Caco-2 (cell line): ENCODE results near the gene PATZ1. TPM values are rescaled to one million over a fixed set of nuclear protein-coding genes. Genes with fewer than 3 reads are reported as not detected.

Experiments used
- BruUV-seq: library from RNA; stranded (reverse); fragments of 400-500 nt; replicated peaks from 2 replicates; lab custom pipeline; 2021; lab: Mats Ljungman, UMichigan
- CTCF ChIA-PET: fragments of 300-600 bp; sonication (Branson Sonifier 250); formaldehyde crosslinking; loops from one replicate; lab custom pipeline; 2022; ENCODE audit warnings: antibody characterized with exemption; lab: Charles Lee
- POLR2A ChIA-PET: fragments of 300-600 bp; sonication (Branson Sonifier 250); formaldehyde crosslinking; loops from one replicate; lab custom pipeline; 2022; ENCODE audit warnings: antibody characterized with exemption; lab: Charles Lee
- DNase-seq, 2 experiments: peaks; one replicate each; pipeline versions ENCODE4 v3.0.0 to v3.0.0-alpha.2; 2020 to 2022
- H3K27me3 ChIP-seq: replicated peaks from 2 replicates; pipeline ENCODE4 v1.6.0; 2011; ENCODE audit warnings: low read length; ENCODE audit not compliant: control insufficient read depth, insufficient read depth
- H3K36me3 ChIP-seq: 2 replicates; pipeline ENCODE4 v1.5.1; 2011; ENCODE audit warnings: low read length; ENCODE audit not compliant: control insufficient read depth, insufficient read depth
- H3K4me1 ChIP-seq: fragments of 250-450 bp; sonication (Bioruptor Pico); 2 replicates; pipeline ENCODE4 v1.5.1; 2020; ENCODE audit warnings: mild to moderate bottlenecking
- H3K4me3 ChIP-seq: 2 replicates; pipeline ENCODE4 v1.5.1; 2011; ENCODE audit warnings: low read depth, mild to moderate bottlenecking, control low read depth, low read length
- H3K9me3 ChIP-seq: fragments of 250-450 bp; sonication (Bioruptor Pico); 2 replicates; pipeline ENCODE4 v1.5.1; 2020; ENCODE audit warnings: mild to moderate bottlenecking, moderate library complexity
- H3K27ac Mint-ChIP-seq: one replicate; pipeline ENCODE4 v1.8.0; 2022; ENCODE audit warnings: mixed read lengths; ENCODE audit not compliant: unreplicated experiment
- H3K27me3 Mint-ChIP-seq: one replicate; pipeline ENCODE4 v1.8.0; 2022; ENCODE audit warnings: mixed read lengths; ENCODE audit not compliant: insufficient read depth, unreplicated experiment
- H3K36me3 Mint-ChIP-seq: one replicate; pipeline ENCODE4 v1.8.0; 2022; ENCODE audit warnings: mild to moderate bottlenecking, mixed read lengths; ENCODE audit not compliant: insufficient read depth, unreplicated experiment
- H3K4me1 Mint-ChIP-seq: one replicate; pipeline ENCODE4 v1.8.0; 2022; ENCODE audit warnings: low read depth, mixed read lengths; ENCODE audit not compliant: unreplicated experiment
- H3K4me3 Mint-ChIP-seq: one replicate; pipeline ENCODE4 v1.8.0; 2022; ENCODE audit warnings: mild to moderate bottlenecking, moderate library complexity, mixed read lengths; ENCODE audit not compliant: unreplicated experiment
- H3K9me3 Mint-ChIP-seq: one replicate; pipeline ENCODE4 v1.8.0; 2022; ENCODE audit warnings: mixed read lengths; ENCODE audit not compliant: unreplicated experiment
- intact Hi-C: fragments of 100-400 bp; cut with micrococcal nuclease; formaldehyde crosslinking; loops from one replicate; pipeline ENCODE4 v1.10.0; 2022; ENCODE audit not compliant: unreplicated experiment
- total RNA-seq: library from RNA; stranded (reverse); gene quantifications from 2 replicates; pipeline ENCODE4 v1.2.3, GENCODE V29; 2022
- TF ChIP-seq, protein P1 (sequence below), 2 experiments: fragments of 200-600 bp in 1 of 2; IDR thresholded peaks; 1 replicate in 1 of 2; 2 replicates in 1 of 2; pipeline versions ENCODE4 v1.5.1 to v1.8.0; 2011 to 2022; ENCODE audit warnings: antibody characterized with exemption in 1 of 2, control low read depth in 1 of 2, inconsistent platforms in 1 of 2, low read depth in 1 of 2, low read length in 1 of 2, mild to moderate bottlenecking in 1 of 2, moderate library complexity in 1 of 2; ENCODE audit not compliant: insufficient read depth in 1 of 2, severe bottlenecking in 1 of 2, unreplicated experiment in 1 of 2

Gene PATZ1
- total RNA-seq, 1 experiment from 2014 or later = 40.9 TPM

DNA sequence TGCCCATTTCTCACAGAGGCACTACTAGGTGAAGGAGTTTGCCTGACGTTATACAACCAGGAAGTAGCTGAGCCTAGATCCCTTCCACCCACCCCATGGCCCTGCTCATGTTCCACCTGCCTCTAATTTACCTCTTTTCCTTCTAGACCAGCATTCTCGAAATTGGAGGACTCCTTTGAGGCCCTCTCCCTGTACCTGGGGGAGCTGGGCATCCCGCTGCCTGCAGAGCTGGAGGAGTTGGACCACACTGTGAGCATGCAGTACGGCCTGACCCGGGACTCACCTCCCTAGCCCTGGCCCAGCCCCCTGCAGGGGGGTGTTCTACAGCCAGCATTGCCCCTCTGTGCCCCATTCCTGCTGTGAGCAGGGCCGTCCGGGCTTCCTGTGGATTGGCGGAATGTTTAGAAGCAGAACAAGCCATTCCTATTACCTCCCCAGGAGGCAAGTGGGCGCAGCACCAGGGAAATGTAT lies 68.0 kb downstream of the PATZ1 start:
- TF ChIP-seq, protein P1, sequence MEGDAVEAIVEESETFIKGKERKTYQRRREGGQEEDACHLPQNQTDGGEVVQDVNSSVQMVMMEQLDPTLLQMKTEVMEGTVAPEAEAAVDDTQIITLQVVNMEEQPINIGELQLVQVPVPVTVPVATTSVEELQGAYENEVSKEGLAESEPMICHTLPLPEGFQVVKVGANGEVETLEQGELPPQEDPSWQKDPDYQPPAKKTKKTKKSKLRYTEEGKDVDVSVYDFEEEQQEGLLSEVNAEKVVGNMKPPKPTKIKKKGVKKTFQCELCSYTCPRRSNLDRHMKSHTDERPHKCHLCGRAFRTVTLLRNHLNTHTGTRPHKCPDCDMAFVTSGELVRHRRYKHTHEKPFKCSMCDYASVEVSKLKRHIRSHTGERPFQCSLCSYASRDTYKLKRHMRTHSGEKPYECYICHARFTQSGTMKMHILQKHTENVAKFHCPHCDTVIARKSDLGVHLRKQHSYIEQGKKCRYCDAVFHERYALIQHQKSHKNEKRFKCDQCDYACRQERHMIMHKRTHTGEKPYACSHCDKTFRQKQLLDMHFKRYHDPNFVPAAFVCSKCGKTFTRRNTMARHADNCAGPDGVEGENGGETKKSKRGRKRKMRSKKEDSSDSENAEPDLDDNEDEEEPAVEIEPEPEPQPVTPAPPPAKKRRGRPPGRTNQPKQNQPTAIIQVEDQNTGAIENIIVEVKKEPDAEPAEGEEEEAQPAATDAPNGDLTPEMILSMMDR (IDR thresholded peaks at IDR 0.05; ENCODE audit: insufficient read depth in 1 of 2, low read depth in 1 of 2, low read length in 1 of 2, severe bottlenecking in 1 of 2, unreplicated experiment in 1 of 2) = no peak

DNA sequence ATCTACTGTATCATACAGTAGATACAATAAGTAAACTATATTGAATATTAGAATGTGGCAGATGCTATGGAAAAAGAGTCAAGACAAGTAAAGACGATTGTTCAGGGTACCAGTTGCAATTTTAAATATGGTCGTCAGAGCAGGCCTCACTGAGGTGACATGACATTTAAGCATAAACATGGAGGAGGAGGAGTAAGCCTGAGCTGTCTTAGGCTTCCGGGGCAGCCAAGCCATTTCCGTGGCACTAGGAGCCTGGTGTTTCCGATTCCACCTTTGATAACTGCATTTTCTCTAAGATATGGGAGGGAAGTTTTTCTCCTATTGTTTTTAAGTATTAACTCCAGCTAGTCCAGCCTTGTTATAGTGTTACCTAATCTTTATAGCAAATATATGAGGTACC lies 68.4 kb downstream of the PATZ1 start:
- Mint-ChIP-seq H3K36me3 (peaks cover 45% of the 10 kb centered on the region), H3K27ac (no peak overlapping the region), H3K9me3 (no peaks in the 10 kb centered on the region), H3K4me3 (no peak overlapping the region), H3K27me3 (no peaks in the 10 kb centered on the region), H3K4me1 (no peaks in the 10 kb centered on the region)
- Histone ChIP-seq H3K36me3 (peaks cover 2% of the 10 kb centered on the region; the same call in 1 of the 2 replicates), H3K9me3 (no peaks in the 10 kb centered on the region), H3K4me3 (no peak overlapping the region), H3K27me3 (no peaks in the 10 kb centered on the region), H3K4me1 (peaks cover 12% of the 10 kb centered on the region; the same call in 1 of the 2 replicates)
- BruUV-seq = no TSS peak
- TF ChIP-seq, protein P1 (IDR thresholded peaks at IDR 0.05; ENCODE audit: insufficient read depth in 1 of 2, low read depth in 1 of 2, low read length in 1 of 2, severe bottlenecking in 1 of 2, unreplicated experiment in 1 of 2) = no peak
- ChIA-PET POLR2A (no interaction called here), CTCF (no interaction called here)
- no peak for DNase-seq
- intact Hi-C loops = no loop called here

More for the DNA sequence above, 68.0 kb downstream of the PATZ1 start:
- CTCF ChIA-PET = no interaction called here
- DNase-seq = no peak
- POLR2A ChIA-PET = no interaction called here
- Histone ChIP-seq H3K36me3 (peaks cover 1% of the 10 kb centered on the region; the same call in 1 of the 2 replicates), H3K9me3 (no peaks in the 10 kb centered on the region), H3K4me1 (peaks cover 11% of the 10 kb centered on the region; the same call in 1 of the 2 replicates), H3K27me3 (no peaks in the 10 kb centered on the region), H3K4me3 (no peak overlapping the region)
- no peaks in the 10 kb centered on the region for H3K27me3 Mint-ChIP-seq
- no TSS peak for BruUV-seq
- intact Hi-C loops = no loop called here
- H3K27ac Mint-ChIP-seq = no peak overlapping the region
- peaks cover 41% of the 10 kb centered on the region for H3K36me3 Mint-ChIP-seq
- no peaks in the 10 kb centered on the region for H3K4me1 Mint-ChIP-seq
- no peaks in the 10 kb centered on the region for H3K9me3 Mint-ChIP-seq
- H3K4me3 Mint-ChIP-seq = no peak overlapping the region

DNA sequence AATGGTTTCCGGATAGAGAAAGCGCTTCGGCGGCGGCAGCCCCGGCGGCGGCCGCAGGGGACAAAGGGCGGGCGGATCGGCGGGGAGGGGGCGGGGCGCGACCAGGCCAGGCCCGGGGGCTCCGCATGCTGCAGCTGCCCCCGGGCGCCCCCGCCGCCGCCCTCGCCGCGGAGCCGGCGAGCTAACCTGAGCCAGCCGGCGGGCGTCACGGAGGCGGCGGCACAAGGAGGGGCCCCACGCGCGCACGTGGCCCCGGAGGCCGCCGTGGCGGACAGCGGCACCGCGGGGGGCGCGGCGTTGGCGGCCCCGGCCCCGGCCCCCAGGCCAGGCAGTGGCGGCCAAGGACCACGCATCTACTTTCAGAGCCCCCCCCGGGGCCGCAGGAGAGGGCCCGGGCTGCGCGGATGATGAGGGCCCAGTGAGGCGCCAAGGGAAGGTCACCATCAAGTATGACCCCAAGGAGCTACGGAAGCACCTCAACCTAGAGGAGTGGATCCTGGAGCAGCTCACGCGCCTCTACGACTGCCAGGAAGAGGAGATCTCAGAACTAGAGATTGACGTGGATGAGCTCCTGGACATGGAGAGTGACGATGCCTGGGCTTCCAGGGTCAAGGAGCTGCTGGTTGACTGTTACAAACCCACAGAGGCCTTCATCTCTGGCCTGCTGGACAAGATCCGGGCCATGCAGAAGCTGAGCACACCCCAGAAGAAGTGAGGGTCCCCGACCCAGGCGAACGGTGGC lies 69.5 kb downstream of the PATZ1 start:
- no peaks in the 10 kb centered on the region for H3K9me3 ChIP-seq
- ChIA-PET POLR2A (interaction anchor here (0.6 kb wide), 1 partner anchor 88 kb away, joined by 7 read pairs; no protein-coding TSS in a partner anchor), CTCF (interaction anchor here (0.6 kb wide), 1 partner anchor 50 kb away, joined by 3 read pairs; no protein-coding TSS in a partner anchor)
- intact Hi-C loops = no loop called here
- Mint-ChIP-seq H3K27me3 (no peaks in the 10 kb centered on the region), H3K4me3 (no peak overlapping the region), H3K27ac (no peak overlapping the region), H3K9me3 (no peaks in the 10 kb centered on the region), H3K4me1 (peaks cover 3% of the 10 kb centered on the region), H3K36me3 (peaks cover 50% of the 10 kb centered on the region)
- peaks cover 2% of the 10 kb centered on the region; the same call in 1 of the 2 replicates for H3K36me3 ChIP-seq
- H3K4me1 ChIP-seq = peaks cover 16% of the 10 kb centered on the region; the same call in 1 of the 2 replicates
- DNase-seq = no peak
- TF ChIP-seq, protein P1 (IDR thresholded peaks at IDR 0.05; ENCODE audit: insufficient read depth in 1 of 2, low read depth in 1 of 2, low read length in 1 of 2, severe bottlenecking in 1 of 2, unreplicated experiment in 1 of 2) = no peak
- no TSS peak for BruUV-seq
- H3K4me3 ChIP-seq = no peak overlapping the region
- H3K27me3 ChIP-seq = no peaks in the 10 kb centered on the region

Other genes starting within 250 kb of the PATZ1 start
- gene SELENOM, start 238.8 kb downstream of the PATZ1 start, total RNA-seq = 1.3 and 2.0 TPM in 2 replicates
- 6.8 and 7.8 TPM in 2 replicates for gene INPP5J, start 223.4 kb downstream of the PATZ1 start, total RNA-seq
- not detected in 2 replicates for gene PLA2G3, start 205.8 kb downstream of the PATZ1 start, total RNA-seq
- gene RNF185, start 186.2 kb downstream of the PATZ1 start, total RNA-seq = 27.8 and 30.3 TPM in 2 replicates
- 34.8 and 36.3 TPM in 2 replicates for gene LIMK2, start 134.0 kb downstream of the PATZ1 start, total RNA-seq
- gene PIK3IP1, start 53.9 kb downstream of the PATZ1 start, total RNA-seq = 0.68 and 0.72 TPM in 2 replicates
- gene DRG1, start 53.3 kb upstream of the PATZ1 start, total RNA-seq = 78.3 and 87.6 TPM in 2 replicates
- gene EIF4ENIF1, start 143.5 kb upstream of the PATZ1 start, total RNA-seq = 37.0 and 39.7 TPM in 2 replicates
- 55.2 and 62.6 TPM in 2 replicates for gene SFI1, start 150.2 kb upstream of the PATZ1 start, total RNA-seq